Neural crest cell (in vitro differentiated cells): ENCODE results near the gene ANKRD55. TPM values are rescaled to one million over a fixed set of nuclear protein-coding genes. Genes with fewer than 3 reads are reported as not detected.
"Not testable (repeated sequence)": the region's sequence is repeated elsewhere in the genome, so short reads cannot be mapped to it uniquely, and the experiment has no call there.

Source experiments
- DNase-seq: peaks from one replicate; pipeline ENCODE4 v3.0.0; 2021; ENCODE audit warnings: low read depth, mixed read lengths, low spot score
- H3K27ac Mint-ChIP-seq: one replicate; pipeline ENCODE4 v1.8.0; 2021; ENCODE audit warnings: mild to moderate bottlenecking, mixed read lengths; ENCODE audit not compliant: unreplicated experiment
- H3K27me3 Mint-ChIP-seq: 2 replicates; pipeline ENCODE4 v1.8.0; 2021; ENCODE audit warnings: low read depth, mild to moderate bottlenecking, mixed read lengths
- H3K36me3 Mint-ChIP-seq: 2 replicates; pipeline ENCODE4 v1.8.0; 2021; ENCODE audit warnings: low read depth, mild to moderate bottlenecking, mixed read lengths
- H3K4me1 Mint-ChIP-seq: 2 replicates; pipeline ENCODE4 v1.8.0; 2021; ENCODE audit warnings: mixed read lengths
- H3K4me3 Mint-ChIP-seq: one replicate; pipeline ENCODE4 v1.8.0; 2021; ENCODE audit warnings: mild to moderate bottlenecking, mixed read lengths
- H3K9me3 Mint-ChIP-seq: 2 replicates; pipeline ENCODE4 v1.8.0; 2021; ENCODE audit warnings: mixed read lengths
- CTCF ChIP-seq: fragments of 200-600 bp; sonication (generic); conservative IDR thresholded peaks from 2 replicates; pipeline ENCODE4 v1.5.0; 2021; ENCODE audit warnings: antibody characterized with exemption, mild to moderate bottlenecking
- total RNA-seq: library from RNA; stranded (reverse); gene quantifications from 2 replicates; pipeline ENCODE4 v1.2.1, GENCODE V29; 2021

The ANKRD55 gene
- total RNA-seq, 1 donor from 2014 or later = 0.16 TPM

- Mint-ChIP-seq H3K4me3 (no peak overlapping the region), H3K9me3 (peaks cover 16% of the 10 kb centered on the region), H3K4me1 (peaks cover 12% of the 10 kb centered on the region), H3K27me3 (no peaks in the 10 kb centered on the region), H3K36me3 (peaks cover 3% of the 10 kb centered on the region), H3K27ac (no peak overlapping the region)
- no peak for DNase-seq
- TF ChIP-seq CTCF = no peak
Observed at GRCh38 chr5:56212130-56212879, 20.8 kb downstream of the ANKRD55 start.

GRCh38 chr5:56211298-56211865, 21.7 kb downstream of the ANKRD55 start:
- Mint-ChIP-seq H3K4me3 (no peak overlapping the region), H3K4me1 (peaks cover 12% of the 10 kb centered on the region), H3K36me3 (no peaks in the 10 kb centered on the region), H3K27me3 (no peaks in the 10 kb centered on the region), H3K9me3 (peaks cover 11% of the 10 kb centered on the region), H3K27ac (no peak overlapping the region)
- no peak for DNase-seq
- no peak for TF ChIP-seq CTCF

- no peak for TF ChIP-seq CTCF
- H3K4me1 Mint-ChIP-seq = peaks cover 12% of the 10 kb centered on the region
- H3K27me3 Mint-ChIP-seq = no peaks in the 10 kb centered on the region
- no peak for DNase-seq
- no peak overlapping the region for H3K27ac Mint-ChIP-seq
- no peaks in the 10 kb centered on the region for H3K36me3 Mint-ChIP-seq
- H3K4me3 Mint-ChIP-seq = no peak overlapping the region
- peaks cover 2% of the 10 kb centered on the region for H3K9me3 Mint-ChIP-seq
Observed at GRCh38 chr5:56208681-56209080, 24.4 kb downstream of the ANKRD55 start.

- no peak overlapping the region for H3K27ac Mint-ChIP-seq
- H3K9me3 Mint-ChIP-seq = no peaks in the 10 kb centered on the region
- no peak for DNase-seq
- H3K4me3 Mint-ChIP-seq = no peak overlapping the region
- H3K4me1 Mint-ChIP-seq = peaks cover 12% of the 10 kb centered on the region
- H3K27me3 Mint-ChIP-seq = no peaks in the 10 kb centered on the region
- H3K36me3 Mint-ChIP-seq = no peaks in the 10 kb centered on the region
- no peak for TF ChIP-seq CTCF
Observed at GRCh38 chr5:56207537-56207936, 25.6 kb downstream of the ANKRD55 start.

- TF ChIP-seq CTCF = no peak
- Mint-ChIP-seq H3K4me1 (peaks cover 7% of the 10 kb centered on the region), H3K27ac (no peak overlapping the region), H3K27me3 (no peaks in the 10 kb centered on the region), H3K4me3 (no peak overlapping the region), H3K36me3 (no peaks in the 10 kb centered on the region), H3K9me3 (no peaks in the 10 kb centered on the region)
- DNase-seq = no peak
Observed at GRCh38 chr5:56206126-56206910, 26.8 kb downstream of the ANKRD55 start.

- H3K27ac Mint-ChIP-seq, H3K9me3 Mint-ChIP-seq, DNase-seq, H3K4me1 Mint-ChIP-seq, H3K4me3 Mint-ChIP-seq, H3K27me3 Mint-ChIP-seq, H3K36me3 Mint-ChIP-seq: not testable (repeated sequence)
Observed at GRCh38 chr5:56203936-56204335, 29.2 kb downstream of the ANKRD55 start.
